ENCODE results near the gene LYPD6B.

GRCh38 chr2:149235816-149236375, 197.4 kb downstream of the LYPD6B start:
- TF ChIP-seq CTCF (conservative IDR thresholded peaks at IDR 0.05; ENCODE audit: low read depth in 2 of 2), result no peak
- TF ChIP-seq POLR2AphosphoS5 (IDR thresholded peaks at IDR 0.05; ENCODE audit: low read depth), result no peak
- no peak for TF ChIP-seq EZH2 (IDR thresholded peaks at IDR 0.05; ENCODE audit: low read depth, unreplicated experiment)
- no peak for TF ChIP-seq CREB1 (CRISPR knock-in tag; IDR thresholded peaks at IDR 0.05; ENCODE audit: low read depth)
- TF ChIP-seq ZNF114 (CRISPR knock-in tag; IDR thresholded peaks at IDR 0.05), result no peak
- TF ChIP-seq ETS1 (IDR thresholded peaks at IDR 0.05), result no peak
- TF ChIP-seq ZNF331 (CRISPR knock-in tag; IDR thresholded peaks at IDR 0.05; ENCODE audit: low read depth), result no peak
- TF ChIP-seq JUNB (IDR thresholded peaks at IDR 0.05; ENCODE audit: unreplicated experiment), result no peak
